IPS-18a (cell line): Measurements from ENCODE around the gene TIMM17A.

Experiments used
- H3K27ac ChIP-seq: one replicate; pipeline ENCODE4 v1.5.1; 2013; ENCODE audit warnings: low read length
- H3K27me3 ChIP-seq: one replicate; pipeline ENCODE4 v1.6.1; 2013; ENCODE audit warnings: mild to moderate bottlenecking, low read length; ENCODE audit not compliant: control insufficient read depth, insufficient read depth
- H3K36me3 ChIP-seq: one replicate; pipeline ENCODE4 v1.6.1; 2013; ENCODE audit warnings: low read depth, low read length; ENCODE audit not compliant: control insufficient read depth
- H3K4me1 ChIP-seq: one replicate; pipeline ENCODE4 v1.6.1; 2013; ENCODE audit warnings: low read depth, low read length; ENCODE audit not compliant: control insufficient read depth
- H3K4me3 ChIP-seq: one replicate; pipeline ENCODE4 v1.5.1; 2013; ENCODE audit warnings: low read length
- H3K9ac ChIP-seq: one replicate; pipeline ENCODE4 v1.6.1; 2013; ENCODE audit warnings: mild to moderate bottlenecking, low read length, moderate library complexity
- H3K9me3 ChIP-seq: one replicate; pipeline ENCODE4 v1.6.1; 2013; ENCODE audit warnings: low read depth, low read length; ENCODE audit not compliant: control insufficient read depth

TIMM17A gene

DNA sequence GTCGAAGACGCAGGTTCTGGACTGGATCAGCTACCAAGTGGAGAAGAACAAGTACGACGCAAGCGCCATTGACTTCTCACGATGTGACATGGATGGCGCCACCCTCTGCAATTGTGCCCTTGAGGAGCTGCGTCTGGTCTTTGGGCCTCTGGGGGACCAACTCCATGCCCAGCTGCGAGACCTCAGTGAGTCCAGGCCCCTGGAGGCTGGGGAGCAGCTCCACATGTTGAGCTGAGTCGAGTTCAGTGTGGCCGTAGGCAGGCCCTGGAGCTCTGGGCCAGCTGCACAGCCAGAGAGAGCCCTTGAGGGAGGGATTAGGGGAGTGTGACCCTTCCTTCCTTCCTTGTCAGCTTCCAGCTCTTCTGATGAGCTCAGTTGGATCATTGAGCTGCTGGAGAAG lies 56.7 kb downstream of the TIMM17A start:
- H3K4me1 ChIP-seq: peaks cover 34% of the 10 kb centered on the region
- no peak overlapping the region for H3K27ac ChIP-seq
- H3K9me3 ChIP-seq: no peaks in the 10 kb centered on the region
- H3K27me3 ChIP-seq: no peaks in the 10 kb centered on the region
- H3K9ac ChIP-seq: no peak overlapping the region
- H3K4me3 ChIP-seq: no peak overlapping the region
- peaks cover 14% of the 10 kb centered on the region for H3K36me3 ChIP-seq

DNA sequence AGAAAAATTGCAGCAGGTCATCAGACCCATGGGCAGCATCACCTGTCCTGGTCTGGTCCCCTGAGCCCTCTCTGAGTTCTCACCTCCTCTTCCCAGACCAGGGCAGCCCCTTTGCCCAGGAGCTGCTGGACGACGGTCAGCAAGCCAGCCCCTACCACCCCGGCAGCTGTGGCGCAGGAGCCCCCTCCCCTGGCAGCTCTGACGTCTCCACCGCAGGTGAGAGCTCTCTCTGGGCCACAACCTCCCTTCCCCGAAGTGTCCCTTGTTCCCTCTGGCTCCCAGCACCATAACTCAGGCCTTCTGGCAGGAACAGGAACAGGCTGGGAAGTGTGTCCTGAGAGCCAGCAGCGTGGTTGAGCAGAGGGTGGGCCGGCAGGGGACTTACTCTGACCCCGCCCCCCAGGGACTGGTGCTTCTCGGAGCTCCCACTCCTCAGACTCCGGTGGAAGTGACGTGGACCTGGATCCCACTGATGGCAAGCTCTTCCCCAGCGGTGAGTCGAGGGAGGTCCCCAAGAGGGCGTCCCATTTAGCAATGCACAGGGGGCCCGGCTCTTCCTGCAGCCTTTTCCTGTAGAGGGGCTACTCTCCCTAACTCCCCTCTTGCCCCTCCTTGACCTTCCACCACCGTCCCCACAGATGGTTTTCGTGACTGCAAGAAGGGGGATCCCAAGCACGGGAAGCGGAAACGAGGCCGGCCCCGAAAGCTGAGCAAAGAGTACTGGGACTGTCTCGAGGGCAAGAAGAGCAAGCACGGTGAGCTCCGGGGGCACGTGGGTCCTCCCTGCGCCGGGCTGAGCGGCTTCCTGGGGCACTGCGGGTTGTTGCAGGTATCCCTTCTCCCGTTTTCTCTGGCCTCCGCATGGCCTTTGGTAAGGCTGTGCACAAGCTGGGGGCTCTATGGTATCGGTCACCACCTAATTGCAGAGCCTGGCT lies 57.5 kb downstream of the TIMM17A start:
- Histone ChIP-seq H3K36me3 (peaks cover 14% of the 10 kb centered on the region), H3K9me3 (no peaks in the 10 kb centered on the region), H3K4me3 (no peak overlapping the region), H3K27ac (no peak overlapping the region), H3K27me3 (no peaks in the 10 kb centered on the region), H3K9ac (no peak overlapping the region), H3K4me1 (peaks cover 26% of the 10 kb centered on the region)

DNA sequence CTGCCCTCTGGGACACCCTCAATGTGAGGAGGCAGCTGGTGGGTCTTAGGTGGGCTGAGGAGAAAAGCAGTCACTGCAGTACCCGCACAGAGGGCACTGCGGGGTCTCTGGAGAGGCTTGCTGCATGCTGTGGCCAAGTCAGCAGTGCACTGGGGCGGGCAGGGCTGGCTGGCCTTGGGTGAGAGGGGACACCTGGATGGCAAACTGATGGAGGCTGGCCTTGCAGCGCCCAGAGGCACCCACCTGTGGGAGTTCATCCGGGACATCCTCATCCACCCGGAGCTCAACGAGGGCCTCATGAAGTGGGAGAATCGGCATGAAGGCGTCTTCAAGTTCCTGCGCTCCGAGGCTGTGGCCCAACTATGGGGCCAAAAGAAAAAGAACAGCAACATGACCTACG lies 58.3 kb downstream of the TIMM17A start:
- Histone ChIP-seq H3K27me3 (no peaks in the 10 kb centered on the region), H3K9ac (no peak overlapping the region), H3K4me3 (no peak overlapping the region), H3K4me1 (peaks cover 20% of the 10 kb centered on the region), H3K36me3 (peaks cover 14% of the 10 kb centered on the region), H3K9me3 (no peaks in the 10 kb centered on the region), H3K27ac (no peak overlapping the region)

DNA sequence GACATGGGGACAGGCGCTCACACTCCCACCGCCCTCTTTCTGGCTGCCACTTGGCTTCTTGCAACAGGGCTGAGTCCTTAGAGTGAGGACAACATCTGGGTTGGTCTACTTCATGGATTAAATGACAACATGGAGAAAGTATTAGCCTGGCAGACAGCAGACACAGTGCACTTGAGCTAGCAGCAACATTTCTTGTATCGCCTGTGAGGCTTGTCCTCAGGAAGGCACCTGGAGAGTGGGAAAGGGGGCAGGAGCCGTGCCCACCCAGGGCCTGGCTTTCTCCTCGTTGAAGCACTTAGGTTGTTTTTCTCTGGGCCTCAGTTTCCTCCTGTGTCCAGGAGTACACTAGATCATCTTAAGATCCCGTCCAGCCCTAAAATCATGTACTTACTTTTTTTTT lies 58.8 kb downstream of the TIMM17A start:
- no peak overlapping the region for H3K9ac ChIP-seq
- H3K4me1 ChIP-seq: peaks cover 16% of the 10 kb centered on the region
- no peak overlapping the region for H3K4me3 ChIP-seq
- H3K27me3 ChIP-seq: no peaks in the 10 kb centered on the region
- H3K36me3 ChIP-seq: peaks cover 14% of the 10 kb centered on the region
- no peak overlapping the region for H3K27ac ChIP-seq
- no peaks in the 10 kb centered on the region for H3K9me3 ChIP-seq

DNA sequence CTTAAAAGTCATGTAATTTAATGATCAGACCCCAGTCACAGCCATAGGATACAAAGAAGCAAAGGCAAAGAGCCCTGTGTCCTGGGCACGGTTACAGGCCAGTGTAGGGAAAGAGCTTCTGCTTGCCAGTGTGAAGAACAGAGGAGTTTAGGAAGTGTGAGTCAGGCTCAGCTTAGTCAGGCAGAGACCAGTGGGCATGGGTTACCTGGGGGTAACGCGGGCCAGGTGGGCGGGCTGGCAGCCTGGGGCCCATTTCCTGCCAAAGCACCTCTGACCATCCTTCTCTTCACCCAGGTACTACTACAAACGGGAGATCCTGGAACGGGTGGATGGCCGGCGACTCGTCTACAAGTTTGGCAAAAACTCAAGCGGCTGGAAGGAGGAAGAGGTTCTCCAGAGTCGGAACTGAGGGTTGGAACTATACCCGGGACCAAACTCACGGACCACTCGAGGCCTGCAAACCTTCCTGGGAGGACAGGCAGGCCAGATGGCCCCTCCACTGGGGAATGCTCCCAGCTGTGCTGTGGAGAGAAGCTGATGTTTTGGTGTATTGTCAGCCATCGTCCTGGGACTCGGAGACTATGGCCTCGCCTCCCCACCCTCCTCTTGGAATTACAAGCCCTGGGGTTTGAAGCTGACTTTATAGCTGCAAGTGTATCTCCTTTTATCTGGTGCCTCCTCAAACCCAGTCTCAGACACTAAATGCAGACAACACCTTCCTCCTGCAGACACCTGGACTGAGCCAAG lies 59.8 kb downstream of the TIMM17A start:
- H3K4me1 ChIP-seq: peaks cover 7% of the 10 kb centered on the region

DNA sequence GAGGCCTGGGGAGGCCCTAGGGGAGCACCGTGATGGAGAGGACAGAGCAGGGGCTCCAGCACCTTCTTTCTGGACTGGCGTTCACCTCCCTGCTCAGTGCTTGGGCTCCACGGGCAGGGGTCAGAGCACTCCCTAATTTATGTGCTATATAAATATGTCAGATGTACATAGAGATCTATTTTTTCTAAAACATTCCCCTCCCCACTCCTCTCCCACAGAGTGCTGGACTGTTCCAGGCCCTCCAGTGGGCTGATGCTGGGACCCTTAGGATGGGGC lies 60.3 kb downstream of the TIMM17A start:
- Histone ChIP-seq H3K27me3 (no peaks in the 10 kb centered on the region), H3K9ac (no peak overlapping the region), H3K4me1 (peaks cover 6% of the 10 kb centered on the region), H3K4me3 (no peak overlapping the region), H3K27ac (no peak overlapping the region), H3K9me3 (no peaks in the 10 kb centered on the region), H3K36me3 (peaks cover 14% of the 10 kb centered on the region)

More for the DNA sequence above, 59.8 kb downstream of the TIMM17A start:
- Histone ChIP-seq H3K36me3 (peaks cover 14% of the 10 kb centered on the region), H3K9me3 (no peaks in the 10 kb centered on the region), H3K27me3 (no peaks in the 10 kb centered on the region), H3K27ac (no peak overlapping the region), H3K4me3 (no peak overlapping the region), H3K9ac (no peak overlapping the region)

DNA sequence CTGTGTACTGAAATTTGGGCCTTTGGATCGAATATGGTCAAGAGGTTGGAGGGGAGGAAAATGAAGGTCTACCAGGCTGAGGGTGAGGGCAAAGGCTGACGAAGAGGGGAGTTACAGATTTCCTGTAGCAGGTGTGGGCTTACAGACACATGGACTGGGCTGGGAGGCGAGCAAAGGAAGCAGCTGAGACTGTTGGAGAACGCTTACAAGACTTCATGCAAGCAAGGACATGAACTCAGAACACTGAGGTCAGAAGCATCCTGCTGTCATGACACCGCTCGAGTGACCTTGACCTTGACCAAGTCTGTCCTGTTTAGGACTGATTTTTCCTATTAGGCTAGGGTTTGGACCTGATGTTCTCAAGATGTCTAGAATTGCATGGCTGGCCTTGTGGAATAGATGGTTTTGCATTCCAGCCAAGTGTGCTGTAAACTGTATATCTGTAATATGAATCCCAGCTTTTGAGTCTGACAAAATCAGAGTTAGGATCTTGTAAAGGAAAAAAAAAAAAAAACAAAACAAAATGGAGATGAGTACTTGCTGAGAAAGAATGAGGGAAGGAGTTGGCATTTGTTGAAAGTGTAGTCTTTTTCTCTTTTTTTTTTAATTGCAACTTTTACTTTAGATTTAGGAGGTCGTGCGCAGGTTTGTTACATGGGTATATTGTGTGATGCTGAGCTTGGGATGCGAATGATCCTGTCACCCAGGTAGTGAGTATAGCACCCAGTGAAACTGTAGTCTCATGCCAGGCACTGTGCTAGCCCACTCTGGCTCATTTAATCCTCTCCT lies 60.9 kb downstream of the TIMM17A start:
- no peaks in the 10 kb centered on the region for H3K9me3 ChIP-seq
- no peaks in the 10 kb centered on the region for H3K27me3 ChIP-seq
- no peak overlapping the region for H3K9ac ChIP-seq
- H3K36me3 ChIP-seq: peaks cover 14% of the 10 kb centered on the region
- no peak overlapping the region for H3K27ac ChIP-seq
- no peak overlapping the region for H3K4me3 ChIP-seq
- H3K4me1 ChIP-seq: peaks cover under 1% of the 10 kb centered on the region

DNA sequence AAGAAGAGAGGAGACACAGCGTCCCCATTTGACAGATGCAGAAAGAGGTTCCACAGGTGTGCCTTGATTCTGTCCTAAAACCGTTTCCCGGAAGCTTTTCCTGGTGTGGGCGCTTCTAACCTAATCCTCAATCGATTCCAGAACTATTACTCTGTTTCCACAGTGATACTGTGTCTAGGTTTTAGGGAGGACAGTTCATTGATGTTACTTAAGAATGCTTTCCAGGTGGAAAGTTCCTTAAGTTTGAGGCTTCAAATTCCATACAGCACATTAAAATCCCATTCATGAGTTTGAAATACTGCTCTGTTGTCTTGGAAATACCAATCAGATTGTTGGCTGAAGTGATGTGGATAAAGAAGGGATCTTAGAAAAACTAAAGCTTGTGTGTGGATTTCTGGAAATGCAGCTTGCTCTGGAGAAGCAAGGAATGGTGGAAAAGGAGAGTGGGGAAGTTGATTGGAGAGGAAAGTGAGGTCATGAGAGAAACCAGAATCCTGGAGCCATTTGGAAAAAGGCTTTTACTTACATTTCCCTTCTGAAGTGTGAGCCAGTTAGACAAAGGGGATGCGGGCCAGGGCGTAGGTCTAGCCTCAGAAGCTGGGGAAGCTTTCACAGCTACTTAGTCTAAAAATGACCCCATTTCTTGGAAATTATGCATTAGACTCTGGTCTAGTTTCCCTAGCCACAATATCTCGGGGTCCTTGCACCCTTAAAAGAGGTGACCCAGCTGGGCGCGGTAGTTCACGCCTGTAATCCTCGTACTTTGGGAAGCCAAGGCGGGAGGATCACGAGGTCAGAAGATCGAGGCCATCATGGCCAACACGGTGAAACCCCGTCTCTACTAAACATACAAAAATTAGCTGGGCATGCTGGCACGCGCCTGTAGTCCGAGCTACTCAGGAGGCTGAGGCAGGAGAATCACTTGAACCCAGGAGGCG lies 61.8 kb downstream of the TIMM17A start:
- Histone ChIP-seq H3K27me3 (no peaks in the 10 kb centered on the region), H3K4me1 (no peaks in the 10 kb centered on the region), H3K27ac (no peak overlapping the region), H3K36me3 (peaks cover 14% of the 10 kb centered on the region), H3K9me3 (no peaks in the 10 kb centered on the region), H3K9ac (no peak overlapping the region), H3K4me3 (no peak overlapping the region)

DNA sequence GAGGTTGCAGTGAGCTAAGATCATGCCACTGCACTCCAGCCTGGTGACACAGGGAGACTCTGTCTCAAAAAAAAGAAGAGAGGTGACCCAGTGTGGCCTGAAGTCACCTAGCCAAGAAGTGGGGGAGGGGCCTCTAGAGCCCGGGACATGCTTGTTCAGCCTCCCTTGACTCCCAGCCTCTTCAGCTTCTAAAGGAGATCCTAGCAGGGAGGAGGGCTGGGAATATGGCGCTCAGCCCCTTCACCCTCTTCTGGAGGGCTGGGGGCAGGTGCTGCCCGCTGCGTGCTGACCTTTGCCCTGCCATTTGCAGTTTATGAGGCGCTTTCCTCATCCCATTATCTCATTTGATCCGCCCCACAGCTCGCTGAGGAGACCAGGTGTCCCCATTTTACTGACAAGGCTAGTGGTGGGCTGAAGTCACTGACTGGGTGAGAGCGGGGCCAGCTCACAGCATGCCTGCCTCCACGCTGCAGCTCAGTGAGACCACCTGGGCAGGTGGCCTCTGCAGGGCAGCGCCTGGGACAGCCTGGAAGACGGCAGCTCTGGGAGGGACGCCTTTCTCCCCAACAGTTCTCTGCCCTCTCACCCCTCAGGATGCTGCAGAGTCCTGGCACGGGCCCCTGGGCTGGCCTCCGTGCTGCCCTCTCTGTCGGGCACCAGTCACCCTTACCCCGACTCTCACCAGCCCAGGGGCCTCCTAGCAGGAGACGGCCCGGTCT lies 62.6 kb downstream of the TIMM17A start:
- Histone ChIP-seq H3K27ac (no peak overlapping the region), H3K36me3 (peaks cover 14% of the 10 kb centered on the region), H3K9me3 (no peaks in the 10 kb centered on the region), H3K4me3 (no peak overlapping the region), H3K9ac (no peak overlapping the region), H3K27me3 (no peaks in the 10 kb centered on the region), H3K4me1 (no peaks in the 10 kb centered on the region)

DNA sequence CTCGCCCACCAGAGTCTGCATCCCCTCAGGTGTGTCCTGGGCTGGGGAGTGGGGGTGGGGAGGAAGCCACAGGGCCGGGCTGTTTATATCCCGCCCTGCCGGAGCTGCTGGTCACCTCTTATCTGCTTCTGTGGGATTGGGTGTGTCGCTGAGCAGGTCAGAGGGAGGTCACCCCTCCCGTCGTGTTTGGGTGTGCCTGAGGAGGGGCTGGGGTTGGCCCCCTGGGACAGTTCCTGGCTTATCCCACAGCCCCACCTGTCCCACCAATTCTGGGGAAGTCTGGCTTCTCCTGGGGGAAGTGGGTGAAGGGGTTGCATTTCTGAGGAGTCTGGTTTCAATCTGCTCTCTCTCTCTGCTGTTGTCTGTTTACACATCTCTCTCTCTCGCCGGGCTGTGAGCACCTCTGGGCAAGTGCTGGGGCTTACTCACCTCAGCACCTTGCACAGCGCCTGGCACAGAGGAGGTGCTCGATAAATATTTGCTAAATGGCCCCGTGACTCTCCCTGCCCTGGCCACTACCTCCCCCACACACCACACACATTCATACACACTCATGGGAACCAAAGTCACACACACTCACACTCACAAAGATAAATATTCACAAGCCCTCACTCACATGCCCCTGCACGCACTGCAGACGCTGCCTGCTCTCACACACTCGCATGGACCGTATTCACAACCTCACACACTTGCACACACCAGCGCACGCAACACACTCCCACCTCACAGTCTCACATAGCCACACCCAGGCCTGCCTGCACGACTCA lies 63.3 kb downstream of the TIMM17A start:
- Histone ChIP-seq H3K27ac (no peak overlapping the region), H3K4me1 (no peaks in the 10 kb centered on the region), H3K9ac (no peak overlapping the region), H3K4me3 (no peak overlapping the region), H3K9me3 (no peaks in the 10 kb centered on the region), H3K36me3 (peaks cover 10% of the 10 kb centered on the region), H3K27me3 (no peaks in the 10 kb centered on the region)
